ENCODE measurements around the gene TRIML1.
"Not testable (repeated sequence)": the region's sequence is repeated elsewhere in the genome, so short reads cannot be mapped to it uniquely, and the experiment has no call there.

Gene TRIML1

DNA sequence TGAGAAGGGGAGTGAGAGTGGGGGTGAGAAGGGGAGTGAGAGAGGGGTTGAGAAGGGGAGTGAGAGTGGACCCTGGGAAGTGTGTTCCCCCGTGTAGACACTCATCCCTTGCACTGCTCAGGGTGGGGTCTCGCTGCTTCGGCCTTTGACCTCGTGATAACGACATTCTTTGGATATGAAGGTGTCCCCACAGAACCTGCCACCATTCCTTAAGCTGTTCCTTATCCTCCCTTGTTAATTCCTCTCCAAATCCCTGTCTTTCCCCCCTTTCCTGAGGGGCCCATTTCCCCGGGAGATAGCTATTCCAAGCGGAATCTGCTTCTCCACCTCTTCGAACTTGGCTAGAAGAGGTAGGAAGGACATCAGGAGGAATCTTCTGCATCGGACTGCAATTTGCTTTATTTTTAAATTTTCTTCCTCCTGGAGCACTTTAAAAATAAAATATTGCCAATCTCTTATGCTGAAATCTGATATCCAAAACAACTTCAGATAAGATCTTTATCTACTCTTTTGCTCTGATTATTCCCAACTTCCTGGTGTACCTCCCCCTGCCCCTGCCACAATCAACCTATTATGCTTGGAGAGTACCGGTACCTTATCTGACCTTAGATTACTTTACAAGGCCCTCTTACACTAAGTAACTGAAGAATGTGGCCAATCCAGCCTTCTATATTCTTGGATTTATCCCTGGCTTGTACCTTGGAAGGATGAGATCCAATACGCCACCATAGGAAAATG, 15.6 kb downstream of the TRIML1 start:
- DNase-seq (ENCODE audit: low spot score) = no peak

DNA sequence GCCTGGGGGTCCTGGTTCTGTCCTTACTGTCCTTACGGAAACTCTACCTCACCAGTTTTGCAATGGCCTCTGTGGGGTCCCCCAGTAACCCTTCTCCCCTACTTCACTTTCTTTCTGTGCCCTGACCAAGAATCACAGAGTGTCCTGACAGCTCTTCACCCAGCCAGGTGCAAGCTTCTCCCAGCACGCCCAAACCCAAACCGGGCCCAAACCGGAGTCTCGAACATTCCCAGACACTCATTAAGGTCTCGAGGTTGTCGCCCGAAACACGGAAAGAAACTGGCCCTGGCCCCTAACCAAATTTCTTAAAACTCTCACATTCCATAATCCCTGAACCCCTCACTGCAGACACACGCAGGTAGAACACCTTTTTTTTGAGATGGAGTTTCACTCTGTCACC, 19.1 kb downstream of the TRIML1 start:
- DNase-seq (ENCODE audit: low spot score) = no peak

DNA sequence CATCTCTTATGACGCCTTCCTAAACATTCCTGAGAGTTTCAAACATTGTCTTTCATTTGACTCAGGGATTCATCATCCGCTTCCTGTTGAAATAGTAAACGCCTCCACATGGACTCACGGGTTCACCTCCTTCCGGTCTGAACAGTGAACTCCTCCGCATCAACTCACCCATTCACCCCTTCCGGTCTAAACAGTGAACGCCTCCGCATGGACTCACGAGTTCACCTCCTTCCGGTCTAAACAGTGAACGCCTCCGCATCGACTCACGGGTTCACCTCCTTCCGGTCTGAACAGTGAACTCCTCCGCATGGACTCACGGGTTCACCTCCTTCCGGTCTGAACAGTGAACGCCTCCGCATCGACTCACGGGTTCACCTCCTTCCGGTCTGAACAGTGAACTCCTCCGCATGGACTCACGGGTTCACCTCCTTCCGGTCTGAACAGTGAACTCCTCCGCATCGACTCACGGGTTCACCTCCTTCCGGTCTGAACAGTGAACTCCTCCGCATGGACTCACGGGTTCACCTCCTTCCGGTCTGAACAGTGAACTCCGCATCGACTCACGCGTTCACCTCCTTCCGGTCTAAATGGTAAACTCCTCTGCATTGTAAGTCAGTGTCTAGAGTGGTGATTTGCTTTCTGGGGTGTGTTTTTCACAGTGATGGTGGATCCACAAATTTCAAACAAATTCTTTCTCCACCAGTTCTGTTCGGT, 20.4 kb downstream of the TRIML1 start:
- DNase-seq (ENCODE audit: low spot score) = not testable (repeated sequence)

DNA sequence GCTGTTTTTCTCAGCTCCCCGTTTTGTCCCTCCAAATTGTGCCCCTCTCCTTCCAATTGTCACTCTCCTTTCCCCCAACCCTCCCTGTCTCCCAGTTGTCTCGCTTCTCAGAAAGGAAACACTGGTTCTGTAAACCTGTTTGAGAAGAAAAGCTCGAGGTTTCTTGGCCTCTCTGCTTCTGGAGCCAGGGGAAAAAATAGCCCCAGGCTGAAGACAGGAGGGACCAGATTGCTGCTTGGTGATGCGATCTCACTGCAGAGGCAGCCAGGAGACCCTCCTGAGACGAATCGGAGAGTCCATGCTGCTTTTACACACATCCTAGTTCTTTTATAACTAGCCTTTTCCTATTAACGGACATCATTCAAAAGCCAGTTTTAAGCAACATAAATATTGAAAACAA, 21.2 kb downstream of the TRIML1 start:
- no peak for DNase-seq (ENCODE audit: low spot score)

DNA sequence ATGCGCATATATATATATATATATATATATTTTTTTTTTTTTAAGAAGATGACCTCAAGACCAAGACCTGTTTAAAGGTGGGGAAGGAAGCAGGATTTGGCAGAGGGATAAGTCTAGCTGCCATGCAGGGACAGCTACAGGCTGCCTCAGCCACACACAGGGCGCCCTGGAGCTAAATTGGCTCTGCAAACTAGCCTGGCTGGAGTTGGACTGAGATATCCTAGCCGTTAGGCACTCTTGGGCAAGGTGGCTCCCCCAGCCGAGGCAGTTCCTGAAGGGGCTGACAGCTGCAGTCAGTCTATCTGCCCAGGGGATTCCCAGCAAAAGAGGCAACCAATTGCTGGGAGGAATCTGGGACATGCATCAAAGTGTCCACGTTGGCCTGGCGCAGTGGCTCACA, 21.9 kb downstream of the TRIML1 start:
- DNase-seq (ENCODE audit: low spot score) = no peak

DNA sequence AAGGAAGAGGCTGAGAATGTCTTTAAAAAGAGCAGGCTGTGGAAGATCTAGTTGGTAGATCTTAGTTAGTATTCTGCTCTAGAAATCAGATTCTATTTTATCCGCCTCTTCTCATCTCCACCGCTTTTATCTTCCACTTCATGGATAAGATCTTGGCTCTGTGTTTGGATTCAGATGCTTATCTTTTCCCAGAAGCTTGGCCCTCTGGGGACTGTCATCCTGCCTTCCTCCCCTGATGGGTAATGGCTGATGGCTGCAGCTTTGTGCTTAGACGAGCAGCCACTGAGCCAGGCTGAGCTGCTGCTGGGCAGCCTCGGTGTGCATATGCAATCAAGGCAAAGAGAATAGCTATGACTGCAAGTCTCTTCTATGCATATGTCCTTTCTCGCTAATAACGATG, 23.5 kb downstream of the TRIML1 start:
- DNase-seq (ENCODE audit: low spot score) = no peak

DNA sequence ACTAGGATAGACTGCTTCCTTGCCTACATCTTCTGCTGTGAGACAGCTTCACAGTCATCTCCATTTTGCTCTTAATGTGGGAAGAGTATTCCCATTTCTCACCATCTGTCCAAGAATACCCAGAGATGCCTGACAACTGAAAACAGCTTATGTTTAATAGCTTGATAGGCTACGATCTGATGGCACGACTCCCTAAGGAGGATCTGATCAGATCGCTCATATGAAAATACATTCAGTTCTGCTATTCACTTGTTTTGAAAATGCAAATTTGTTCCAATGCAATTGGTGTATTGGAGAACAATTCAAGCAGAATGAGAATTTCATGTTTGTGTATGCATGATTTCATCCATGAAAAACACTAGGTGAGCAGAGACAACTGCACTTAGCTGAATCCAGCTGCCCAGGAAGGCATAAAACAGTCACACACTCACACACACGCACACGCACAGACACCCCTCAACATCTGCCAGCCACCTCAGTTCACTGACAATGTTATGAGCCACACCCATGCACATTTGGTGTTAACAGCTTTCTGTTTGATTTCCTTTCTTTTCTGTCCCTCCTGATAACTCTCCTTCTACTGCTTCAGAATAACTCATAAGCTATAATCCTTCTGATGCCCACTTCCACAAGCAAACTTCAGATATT, 29.6 kb downstream of the TRIML1 start:
- no peak for DNase-seq (ENCODE audit: low spot score)

DNA sequence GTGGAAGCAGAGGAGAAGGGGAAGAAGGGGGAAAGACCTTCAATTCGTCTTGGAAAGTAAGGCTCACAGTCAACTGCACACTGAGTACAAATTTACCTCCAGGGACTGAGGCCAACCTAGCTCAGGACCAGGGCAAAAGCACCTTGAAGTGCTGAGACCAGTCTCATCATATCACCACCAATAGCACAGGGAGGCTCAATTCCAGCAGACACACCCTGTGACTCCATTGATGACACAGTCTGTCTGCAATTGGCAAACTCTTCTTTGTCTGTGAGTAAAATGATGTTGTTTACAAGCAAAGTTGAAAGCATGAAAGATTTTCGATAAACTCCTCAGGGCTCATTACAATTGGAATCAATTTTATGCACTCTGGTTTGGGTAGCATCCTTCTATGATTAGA, 32.3 kb downstream of the TRIML1 start:
- DNase-seq (ENCODE audit: low spot score) = no peak

DNA sequence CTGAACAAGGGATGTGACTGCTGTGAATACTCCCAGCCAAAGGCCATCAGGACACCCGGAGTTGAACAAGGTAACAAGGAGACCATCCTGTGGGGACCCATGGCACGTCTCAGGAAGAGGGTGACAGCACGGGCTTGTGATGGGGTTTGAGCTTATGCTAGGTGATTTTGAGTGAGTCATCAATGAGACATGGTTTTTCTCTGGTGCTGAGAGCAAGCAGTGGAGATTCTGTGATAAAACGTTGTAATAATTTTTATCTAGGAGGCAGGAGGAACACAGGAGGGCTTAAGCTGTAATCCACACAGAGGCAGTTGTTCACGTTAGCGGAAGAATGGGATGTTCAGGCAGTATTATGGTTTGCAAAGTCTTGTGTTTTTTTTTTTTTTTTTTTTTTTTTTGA, 36.0 kb downstream of the TRIML1 start:
- DNase-seq (ENCODE audit: low spot score) = no peak

DNA sequence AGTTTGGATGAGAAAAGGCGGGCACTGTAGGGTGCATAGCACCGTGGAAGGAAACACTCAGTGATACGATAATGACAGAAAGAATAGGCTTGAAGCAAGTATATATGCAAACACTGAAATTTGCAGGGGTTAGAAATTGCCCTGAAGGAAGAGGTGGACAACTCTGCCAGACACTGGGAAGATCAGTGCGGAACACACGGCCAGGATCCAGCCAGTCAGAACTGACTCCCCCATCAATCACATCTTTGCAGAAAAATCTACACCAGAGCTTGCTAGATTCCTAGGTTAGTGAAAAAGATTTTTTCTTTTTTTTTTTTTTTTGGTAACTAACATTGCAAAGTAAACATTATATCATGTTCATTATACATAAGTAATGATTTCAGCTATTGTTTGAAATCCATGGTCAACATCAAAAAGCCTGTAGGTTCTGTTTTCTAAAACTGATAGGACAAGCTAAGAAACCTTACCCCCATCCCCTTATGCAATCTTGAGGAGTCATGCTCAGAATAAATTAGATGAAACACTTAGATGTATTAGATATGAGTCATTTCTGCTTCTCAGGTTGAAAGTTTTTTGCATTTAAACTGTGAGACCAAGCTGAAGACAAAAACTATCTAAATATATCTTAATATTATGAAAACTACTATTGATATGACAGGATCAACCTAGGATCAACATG, 38.9 kb downstream of the TRIML1 start:
- no peak for DNase-seq (ENCODE audit: low spot score)

DNA sequence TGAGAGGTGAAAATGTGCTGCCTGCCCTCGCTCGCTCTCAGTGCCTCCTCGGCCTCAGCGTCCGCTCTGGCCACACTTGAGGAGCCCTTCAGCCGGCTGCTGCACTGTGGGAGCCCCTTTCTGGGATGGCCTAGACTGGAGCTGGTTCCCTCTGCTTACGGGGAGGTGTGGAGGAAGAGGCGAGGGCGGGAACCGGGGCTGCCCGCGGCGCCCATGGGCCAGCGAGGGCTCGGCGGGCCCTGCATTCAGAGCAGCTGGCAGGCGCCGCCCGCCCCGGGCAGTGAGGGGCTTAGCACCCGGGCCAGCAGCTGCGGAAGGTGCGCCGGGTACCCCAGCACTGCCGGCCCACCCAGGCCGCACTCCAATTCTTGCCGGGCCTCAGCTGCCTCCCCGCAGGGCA, 39.6 kb downstream of the TRIML1 start:
- no peak for DNase-seq (ENCODE audit: low spot score)

DNA sequence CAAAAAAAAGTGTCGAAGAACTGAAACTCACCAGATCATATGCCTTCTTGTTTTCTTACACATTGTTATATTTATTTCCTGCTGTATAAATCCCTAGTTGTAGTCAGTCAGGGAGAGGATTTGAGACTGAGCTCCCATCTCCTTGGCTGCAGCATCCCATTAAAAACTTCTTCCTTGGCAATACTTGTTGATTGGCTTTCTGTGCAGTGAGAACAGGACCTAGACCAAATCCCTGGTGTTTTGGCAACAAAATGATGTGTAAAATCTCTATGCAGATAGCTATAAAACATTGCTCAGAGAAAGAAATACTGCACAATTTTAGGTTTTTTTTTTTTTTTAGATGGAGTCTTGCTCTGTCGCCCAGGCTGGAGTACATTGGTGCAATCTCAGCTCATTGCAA, 47.9 kb downstream of the TRIML1 start:
- DNase-seq (ENCODE audit: low spot score) = no peak

DNA sequence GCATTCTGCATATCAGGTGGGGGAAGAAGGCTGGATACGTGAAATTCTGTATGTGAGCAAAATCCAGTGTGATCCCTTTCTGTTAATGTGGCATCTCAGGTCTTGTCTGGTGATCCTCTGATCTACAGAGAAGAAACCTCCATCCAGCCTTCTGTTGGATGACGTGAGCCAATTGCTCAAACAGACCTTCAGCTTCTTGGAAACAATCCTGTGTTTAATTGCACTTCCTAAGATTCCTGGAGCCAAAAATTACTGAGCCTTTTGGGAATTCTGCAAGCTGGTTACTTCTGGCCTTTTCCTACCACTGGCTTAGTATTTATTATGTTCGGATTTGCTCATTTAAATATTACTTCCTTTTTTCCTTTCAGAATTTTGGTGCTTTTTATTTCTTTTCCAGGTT, 51.2 kb downstream of the TRIML1 start:
- no peak for DNase-seq (ENCODE audit: low spot score)

DNA sequence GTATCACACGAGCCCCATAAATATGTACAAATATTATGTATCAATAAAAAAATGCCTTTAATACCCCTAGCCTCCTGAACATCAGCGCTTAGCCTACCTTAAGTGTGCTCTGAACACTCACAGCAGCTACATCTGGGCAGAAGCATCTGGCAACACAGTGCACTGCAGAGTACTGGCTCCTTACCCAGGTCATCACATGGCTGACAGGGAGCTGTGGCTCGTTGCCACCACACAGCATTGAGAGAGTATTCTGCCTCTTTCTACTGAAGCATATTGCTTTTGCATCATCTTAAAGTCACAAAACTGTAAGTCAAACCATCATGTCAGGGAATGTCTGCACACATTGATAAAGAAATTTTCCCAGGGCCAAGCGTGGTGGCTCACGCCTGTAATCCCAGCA, 55.2 kb downstream of the TRIML1 start:
- no peak for DNase-seq (ENCODE audit: low spot score)

DNA sequence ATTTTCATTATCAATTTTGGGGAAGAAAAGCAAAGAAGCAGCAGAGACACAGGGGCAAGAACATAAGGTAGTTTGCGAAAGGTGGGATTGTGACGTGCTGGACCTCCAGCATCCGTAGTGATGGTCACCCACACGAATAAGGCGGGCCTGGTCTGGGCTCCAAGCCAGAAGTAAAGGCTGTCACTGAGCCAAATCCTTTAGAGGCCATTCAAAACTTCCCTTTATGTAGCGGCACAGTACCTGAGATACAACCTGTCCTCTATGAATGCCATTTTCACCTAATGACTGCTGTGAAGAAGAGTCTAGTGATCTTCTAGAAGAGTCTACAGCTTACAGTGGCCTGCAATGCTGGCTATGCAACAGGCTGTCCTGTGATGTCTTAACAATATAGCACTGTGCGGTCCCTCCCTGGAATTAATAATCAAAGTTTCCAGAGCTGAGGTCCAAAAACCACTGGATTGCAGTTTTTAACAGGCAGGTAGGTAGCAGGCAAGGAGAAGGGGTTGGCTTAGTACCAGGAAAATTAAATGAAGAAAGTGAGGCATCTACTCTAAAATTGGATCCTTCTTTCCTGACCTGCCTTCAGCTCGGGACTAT, 56.2 kb downstream of the TRIML1 start:
- no peak for DNase-seq (ENCODE audit: low spot score)

DNA sequence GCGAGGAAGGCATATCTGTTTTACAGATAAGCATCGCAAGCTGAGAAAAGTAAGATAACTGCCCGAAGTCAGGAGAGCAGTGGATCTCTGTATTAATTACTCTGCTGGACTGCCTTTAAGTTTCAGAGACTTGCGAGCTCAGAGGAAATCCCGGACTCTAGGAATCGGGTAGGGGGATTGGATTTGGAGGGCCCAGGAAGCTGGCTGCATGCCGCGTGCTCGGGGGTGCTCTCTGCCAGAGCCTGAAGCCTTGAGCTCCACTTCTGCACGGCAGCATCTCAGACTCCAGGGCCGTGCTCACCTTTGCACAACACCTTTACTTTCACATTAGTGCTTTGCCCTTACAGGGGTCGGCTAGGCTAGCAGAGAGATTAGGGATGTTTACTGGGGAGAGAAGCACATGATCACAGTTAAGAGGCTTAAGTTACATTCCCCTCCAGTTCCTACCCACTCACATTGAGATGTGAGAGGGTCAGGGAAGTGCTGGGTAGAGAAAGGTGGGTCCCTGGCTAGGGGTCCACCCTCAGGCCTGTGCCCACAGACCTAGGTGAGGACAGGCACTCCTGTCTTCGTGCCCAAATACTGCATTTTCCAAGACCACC, 57.0 kb downstream of the TRIML1 start:
- DNase-seq (ENCODE audit: low spot score) = no peak

Data from hepatic stellate cell (primary cell).